Tibial nerve (tissue), 4 donors: ENCODE data around the gene ZC3H13. TPM values are rescaled to one million over a fixed set of nuclear protein-coding genes. Genes with fewer than 3 reads are reported as not detected.

Experiments
- DNase-seq, 2 donors: peaks; one replicate each; pipeline ENCODE4 v3.0.0-alpha.2; 2019; ENCODE audit warnings: low spot score in 2 of 2
- H3K27ac ChIP-seq, 4 donors: fragments of 200-600 bp; sonication (generic) in 3 of 4; one replicate each; pipeline ENCODE4 v1.5.1; 2017 to 2019; ENCODE audit warnings: mild to moderate bottlenecking in 1 of 4
- H3K27me3 ChIP-seq, 2 donors: fragments of 200-600 bp; sonication (generic) in 1 of 2; one replicate each; pipeline versions ENCODE4 v1.5.1 to v1.6.0; 2017 to 2019
- H3K36me3 ChIP-seq, 3 donors: fragments of 200-600 bp; sonication (generic); one replicate each; pipeline ENCODE4 v1.5.1; 2018 to 2019
- H3K4me1 ChIP-seq, 4 donors: fragments of 200-600 bp; sonication (generic) in 3 of 4; one replicate each; pipeline ENCODE4 v1.5.1; 2017 to 2019
- H3K4me3 ChIP-seq, 4 donors: fragments of 200-600 bp; sonication (generic) in 3 of 4; one replicate each; pipeline ENCODE4 v1.5.1; 2017 to 2019; ENCODE audit warnings: mild to moderate bottlenecking in 1 of 4, moderate library complexity in 1 of 4
- H3K9me3 ChIP-seq, 4 donors: fragments of 200-600 bp; sonication (generic) in 3 of 4; one replicate each; pipeline ENCODE4 v1.5.1; 2017 to 2019
- CTCF ChIP-seq, 5 experiments: fragments of 200-600 bp in 3 of 5; fragments of 450-650 bp in 2 of 5; sonication (generic) in 3 of 5; IDR thresholded peaks; one replicate each; pipeline ENCODE4 v1.5.1; 2016 to 2019; ENCODE audit warnings: antibody characterized with exemption in 5 of 5, mild to moderate bottlenecking in 3 of 5, moderate library complexity in 2 of 5
- EP300 ChIP-seq, 2 donors: sonication (generic); formaldehyde crosslinking; IDR thresholded peaks; one replicate each; pipeline ENCODE4 v1.6.1; 2017; ENCODE audit warnings: antibody characterized with exemption in 2 of 2, mild to moderate bottlenecking in 1 of 2
- POLR2A ChIP-seq, 2 donors: fragments of 450-650 bp; IDR thresholded peaks; one replicate each; pipeline ENCODE4 v1.6.1; 2017; ENCODE audit warnings: antibody characterized with exemption in 2 of 2, mild to moderate bottlenecking in 2 of 2, moderate library complexity in 2 of 2
- WGBS, 2 donors: methylation state at CpG; one replicate each; pipeline ENCODE4 v1.1.5; 2018; 5-methylcytosine and 5-hydroxymethylcytosine counted together
- total RNA-seq, 4 donors: library from RNA; depleted of rRNA; stranded (reverse); fragments of >200 nt; gene quantifications; one replicate each; pipeline ENCODE4 v1.1.0, GENCODE V29; 2016

ZC3H13 gene
- total RNA-seq, 4 donors from 2014 or later, result 34.7 to 55.9 (median 44.2) TPM

DNA sequence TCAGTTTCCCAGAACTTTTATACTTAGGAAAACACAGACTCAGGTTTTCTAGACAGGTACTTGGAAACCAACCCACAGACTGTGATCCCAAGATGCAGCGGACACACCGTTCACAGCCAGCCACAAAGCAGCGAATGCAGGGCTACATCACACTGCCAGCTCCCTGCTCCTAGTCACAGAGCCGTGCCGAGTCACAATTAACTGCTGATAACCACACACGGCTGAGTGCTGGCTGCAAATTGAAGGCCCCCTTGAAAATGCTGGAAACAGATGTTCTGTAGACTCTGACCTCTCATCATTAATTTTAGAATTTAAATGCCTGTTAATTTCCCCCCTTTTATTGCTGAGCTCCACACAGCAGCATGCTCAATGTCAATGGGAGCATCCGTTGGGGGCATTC lies 122.4 kb downstream of the ZC3H13 start:
- no peaks in the 10 kb centered on the region for H3K4me1 ChIP-seq
- DNase-seq, result no peak
- no peaks in the 10 kb centered on the region for H3K27me3 ChIP-seq
- no peak overlapping the region for H3K4me3 ChIP-seq
- TF ChIP-seq CTCF (IDR thresholded peaks at IDR 0.05), result no peak
- TF ChIP-seq EP300 (IDR thresholded peaks at IDR 0.05), result no peak
- TF ChIP-seq POLR2A (IDR thresholded peaks at IDR 0.05), result no peak
- no peaks in the 10 kb centered on the region for H3K9me3 ChIP-seq
- 69 to 79% methylated on average over 7 of the region's 7 CpGs for WGBS, 2 donors
- H3K36me3 ChIP-seq, result no peaks in the 10 kb centered on the region
- H3K27ac ChIP-seq, result no peak overlapping the region

DNA sequence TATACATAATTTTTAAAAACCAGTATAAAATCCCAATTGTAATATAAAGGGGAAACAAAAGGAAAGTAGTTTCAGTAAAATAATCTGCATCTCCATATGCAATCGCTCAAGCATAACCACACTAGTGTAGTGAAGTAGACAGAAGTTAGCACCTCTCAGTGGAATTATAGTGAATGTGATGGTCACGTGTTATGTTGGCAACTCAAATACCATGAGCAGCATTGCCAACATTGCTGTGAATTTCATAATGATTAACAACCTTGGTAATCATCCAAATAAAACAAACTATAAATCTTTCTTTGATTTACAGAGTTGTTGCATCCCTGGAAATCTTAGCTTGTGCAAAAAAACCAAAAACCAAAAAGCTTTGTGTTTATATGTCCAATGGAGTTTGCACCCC lies 123.7 kb downstream of the ZC3H13 start:
- no peak for DNase-seq
- Histone ChIP-seq H3K36me3 (no peaks in the 10 kb centered on the region), H3K27me3 (no peaks in the 10 kb centered on the region), H3K9me3 (no peaks in the 10 kb centered on the region), H3K27ac (no peak overlapping the region), H3K4me3 (no peak overlapping the region), H3K4me1 (no peaks in the 10 kb centered on the region)
- 69 to 74% methylated on average over 2 of the region's 2 CpGs for WGBS, 2 donors
- TF ChIP-seq CTCF (IDR thresholded peaks at IDR 0.05), result no peak
- TF ChIP-seq EP300 (IDR thresholded peaks at IDR 0.05), result no peak
- no peak for TF ChIP-seq POLR2A (IDR thresholded peaks at IDR 0.05)

- Histone ChIP-seq H3K27me3 (no peaks in the 10 kb centered on the region), H3K9me3 (no peaks in the 10 kb centered on the region), H3K4me1 (no peaks in the 10 kb centered on the region), H3K4me3 (no peak overlapping the region), H3K36me3 (no peaks in the 10 kb centered on the region), H3K27ac (no peak overlapping the region)
- TF ChIP-seq EP300 (IDR thresholded peaks at IDR 0.05), result no peak
- TF ChIP-seq CTCF (IDR thresholded peaks at IDR 0.05), result no peak
- no peak for TF ChIP-seq POLR2A (IDR thresholded peaks at IDR 0.05)
- 89 to 90% methylated on average over 5 of the region's 5 CpGs for WGBS, 2 donors
- DNase-seq, result no peak
Measured at GRCh38 chr13:45928176-45928575, 124.4 kb downstream of the ZC3H13 start.

- no peaks in the 10 kb centered on the region for H3K27me3 ChIP-seq
- H3K4me3 ChIP-seq, result no peak overlapping the region
- DNase-seq, result no peak
- H3K9me3 ChIP-seq, result no peaks in the 10 kb centered on the region
- H3K27ac ChIP-seq, result no peak overlapping the region
- H3K36me3 ChIP-seq, result no peaks in the 10 kb centered on the region
- 62 to 69% methylated on average over 3 of the region's 3 CpGs for WGBS, 2 donors
- H3K4me1 ChIP-seq, result no peaks in the 10 kb centered on the region
- no peak for TF ChIP-seq CTCF (IDR thresholded peaks at IDR 0.05)
- no peak for TF ChIP-seq EP300 (IDR thresholded peaks at IDR 0.05)
- TF ChIP-seq POLR2A (IDR thresholded peaks at IDR 0.05), result no peak
Measured at GRCh38 chr13:45926741-45927140, 125.8 kb downstream of the ZC3H13 start.

GRCh38 chr13:45925151-45925550 lies 127.4 kb downstream of the ZC3H13 start:
- Histone ChIP-seq H3K27ac (no peak overlapping the region), H3K9me3 (no peaks in the 10 kb centered on the region), H3K36me3 (no peaks in the 10 kb centered on the region), H3K27me3 (no peaks in the 10 kb centered on the region), H3K4me3 (no peak overlapping the region), H3K4me1 (no peaks in the 10 kb centered on the region)
- no peak for DNase-seq
- 75 to 79% methylated on average over 3 of the region's 3 CpGs for WGBS, 2 donors
- no peak for TF ChIP-seq EP300 (IDR thresholded peaks at IDR 0.05)
- TF ChIP-seq POLR2A (IDR thresholded peaks at IDR 0.05), result no peak
- no peak for TF ChIP-seq CTCF (IDR thresholded peaks at IDR 0.05)
